Ovary (tissue), 9 donors: ENCODE results near the gene ATP8B4. TPM values are rescaled to one million over a fixed set of nuclear protein-coding genes. Genes with fewer than 3 reads are reported as not detected.

Experiments
- DNase-seq, 5 donors: peaks; one replicate each; pipeline ENCODE4 v3.0.0-alpha.2; 2019 to 2020
- H3K27ac ChIP-seq, 2 donors: fragments of 200-600 bp; one replicate each; pipeline versions ENCODE4 v1.5.1 to v1.8.0; 2019 to 2022
- H3K27me3 ChIP-seq: fragments of 200-600 bp; one replicate; pipeline ENCODE4 v1.8.0; 2022
- H3K36me3 ChIP-seq: fragments of 200-600 bp; sonication (generic); one replicate; pipeline ENCODE4 v1.5.1; 2019
- H3K4me1 ChIP-seq: one replicate; pipeline ENCODE4 v1.8.1; 2013; ENCODE audit warnings: mild to moderate bottlenecking, moderate library complexity; ENCODE audit not compliant: insufficient read depth
- H3K4me3 ChIP-seq: fragments of 200-600 bp; sonication (generic); one replicate; pipeline ENCODE4 v1.5.1; 2017
- H3K9me3 ChIP-seq, 2 donors: fragments of 200-600 bp in 1 of 2; sonication (generic) in 1 of 2; one replicate each; pipeline versions ENCODE4 v1.5.1 to v1.8.1; 2013 to 2019; ENCODE audit warnings: mild to moderate bottlenecking in 1 of 2, moderate library complexity in 1 of 2
- CTCF ChIP-seq, 3 donors: fragments of 450-650 bp in 2 of 3; fragments of 200-600 bp in 1 of 3; IDR thresholded peaks; one replicate each; pipeline versions ENCODE4 v1.5.1 to v1.8.0; 2016 to 2022; ENCODE audit warnings: antibody characterized with exemption in 3 of 3, mild to moderate bottlenecking in 1 of 3
- EP300 ChIP-seq: sonication (generic); formaldehyde crosslinking; IDR thresholded peaks from one replicate; pipeline ENCODE4 v1.6.1; 2017; ENCODE audit warnings: antibody characterized with exemption
- POLR2A ChIP-seq: fragments of 450-650 bp; IDR thresholded peaks from one replicate; pipeline ENCODE4 v1.6.1; 2017; ENCODE audit warnings: antibody characterized with exemption, mild to moderate bottlenecking, moderate library complexity
- WGBS, 3 donors: extraction: QIAGEN DNeasy Blood & Tissue Kit in 1 of 3; methylation state at CpG; one replicate each; pipeline versions ENCODE4 v1.1.5 to v1.1.7; 2013 to 2017; 5-methylcytosine and 5-hydroxymethylcytosine counted together
- intact Hi-C, 4 donors: fragments of 100-400 bp; cut with DNase I; formaldehyde crosslinking; loops; one replicate each; pipeline versions ENCODE4 v1.11.0 to v1.15.1; 2022 to 2023
- polyA plus RNA-seq, 2 donors: library from polyadenylated mRNA; stranded (reverse); fragments of 200-250 nt in 1 of 2; fragments of 350-450 nt in 1 of 2; fragmentation: Illumina TruSeq in 1 of 2; extraction: RNeasy Lipid Tissue Mini Kit (QIAGEN cat#74804) in 1 of 2; gene quantifications; one replicate each; pipeline ENCODE4 v1.2.3, GENCODE V29; 2013 to 2014
- total RNA-seq, 7 donors: library from RNA; depleted of rRNA in 2 of 7; stranded (reverse); fragments of >200 nt in 2 of 7; fragmentation: NEBNext Ultra II Directional in 3 of 7; extraction: Animal tissue kit (Norgen Biotek cat#: 25700) in 3 of 7; gene quantifications; one replicate each; pipeline versions ENCODE4 v1.1.0 to v1.2.4, GENCODE V29; 2016 to 2023
- donor health status: DM: no; HTN: no; CAD: no; lungs with moderate emphysema.
- donor health status: DM: no; HTN: no; CAD: no.
- donor health status: Bipolar disorder and iron deficiency.
- donor health status: DM: yes; HTN: yes; CAD: no.
- donor health status: DM: no; HTN: no; CAD: no.
- donor health status: DM: yes; HTN: yes; CAD: no.

Gene ATP8B4
- total and polyA plus RNA-seq, 9 donors: 3.7 to 14.4 (median 7.1) TPM

GRCh38 chr15:49926740-49927139, 192.3 kb downstream of the ATP8B4 start:
- Histone ChIP-seq H3K27me3 (no peaks in the 10 kb centered on the region), H3K27ac (no peak overlapping the region), H3K4me3 (no peak overlapping the region), H3K4me1 (no peaks in the 10 kb centered on the region), H3K9me3 (no peaks in the 10 kb centered on the region), H3K36me3 (no peaks in the 10 kb centered on the region)
- 94 to 95% (median 95%) methylated on average over 3 of the region's 3 CpGs for WGBS, 3 donors
- no peak for DNase-seq
- no peak for TF ChIP-seq EP300
- TF ChIP-seq POLR2A: no peak
- no peak for TF ChIP-seq CTCF (IDR thresholded peaks at IDR 0.05)
- intact Hi-C loops: no loop called here

DNA sequence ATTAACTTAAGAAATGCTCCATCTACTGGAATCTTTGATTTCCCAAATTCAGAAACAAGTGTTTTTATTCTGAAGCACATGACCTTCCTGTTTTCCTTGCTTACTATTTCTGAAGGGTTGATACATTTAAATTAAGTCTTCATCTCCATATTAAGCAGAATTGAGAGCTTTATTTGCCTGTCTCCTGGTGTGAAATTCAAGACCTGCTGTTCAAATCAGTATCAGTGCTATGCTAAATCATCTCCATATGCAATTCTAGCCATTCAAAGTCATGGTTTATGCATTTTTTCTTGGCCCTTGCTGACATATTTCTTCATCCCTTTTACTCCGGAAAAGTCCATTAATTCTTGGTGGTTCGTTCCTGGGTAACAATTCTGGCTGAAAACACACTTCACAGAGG, 195.4 kb downstream of the ATP8B4 start:
- Histone ChIP-seq H3K27ac (no peak overlapping the region), H3K27me3 (no peaks in the 10 kb centered on the region), H3K4me3 (no peak overlapping the region), H3K36me3 (no peaks in the 10 kb centered on the region), H3K4me1 (no peaks in the 10 kb centered on the region), H3K9me3 (no peaks in the 10 kb centered on the region)
- DNase-seq: no peak
- 92 to 95% (median 94%) methylated on average over 2 of the region's 2 CpGs for WGBS, 3 donors
- intact Hi-C loops: no loop called here
- TF ChIP-seq POLR2A: no peak
- no peak for TF ChIP-seq EP300

DNA sequence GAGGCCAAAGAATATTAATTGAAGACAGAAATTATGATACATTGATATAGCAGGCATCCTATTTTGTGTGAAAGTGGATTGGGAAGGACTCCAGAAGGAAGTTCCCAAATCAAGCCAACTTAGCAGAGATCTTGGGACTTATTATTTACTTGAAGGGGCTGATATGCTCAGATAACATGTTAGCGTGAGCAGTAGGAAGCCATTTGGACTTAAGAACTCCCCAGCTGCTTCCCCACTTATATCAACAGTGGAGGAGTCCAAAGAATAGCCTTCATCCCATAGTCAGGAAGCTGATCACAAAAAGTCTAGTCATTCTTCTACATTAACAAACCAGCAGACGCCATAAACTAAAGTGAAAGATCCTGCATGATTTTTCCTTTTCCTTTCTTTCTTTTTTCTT, 200.0 kb downstream of the ATP8B4 start:
- 51 to 67% (median 60%) methylated on average over 2 of the region's 2 CpGs for WGBS, 3 donors
- no peak overlapping the region for H3K4me3 ChIP-seq
- no peaks in the 10 kb centered on the region for H3K9me3 ChIP-seq
- H3K27ac ChIP-seq: no peak overlapping the region
- intact Hi-C loops: no loop called here
- H3K27me3 ChIP-seq: no peaks in the 10 kb centered on the region
- TF ChIP-seq CTCF (IDR thresholded peaks at IDR 0.05) (no peak), EP300 (no peak), POLR2A (no peak)
- no peaks in the 10 kb centered on the region for H3K36me3 ChIP-seq
- H3K4me1 ChIP-seq: no peaks in the 10 kb centered on the region
- no peak for DNase-seq

DNA sequence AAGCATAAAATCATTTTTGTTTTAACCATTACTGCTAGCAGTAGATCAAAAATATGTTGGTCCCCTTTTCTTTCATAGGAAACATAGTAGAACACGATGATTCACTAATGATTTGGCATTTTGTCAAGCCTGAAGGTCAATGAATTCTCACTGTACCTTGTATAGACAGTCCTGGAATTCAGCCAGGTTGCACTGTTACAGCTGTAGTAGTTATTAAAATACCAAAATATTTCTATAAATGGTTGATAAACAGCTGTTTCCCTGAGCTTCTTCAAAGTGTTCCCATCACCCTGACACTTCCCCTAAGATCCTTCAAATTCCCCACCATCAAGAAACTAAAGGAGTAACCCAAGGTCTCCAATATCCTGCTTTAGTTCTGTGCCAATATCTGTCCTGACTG, 200.9 kb downstream of the ATP8B4 start:
- no peak for DNase-seq
- WGBS, 3 donors: 0 to 4% (median 3%) methylated on average over 1 of the region's 1 CpG
- no peaks in the 10 kb centered on the region for H3K9me3 ChIP-seq

GRCh38 chr15:49916998-49917397, 202.0 kb downstream of the ATP8B4 start:
- 50 to 64% (median 52%) methylated on average over 2 of the region's 2 CpGs for WGBS, 3 donors
- no peaks in the 10 kb centered on the region for H3K36me3 ChIP-seq

More for the DNA sequence above, 200.9 kb downstream of the ATP8B4 start:
- H3K4me3 ChIP-seq: no peak overlapping the region
- no peaks in the 10 kb centered on the region for H3K27me3 ChIP-seq
- intact Hi-C loops: no loop called here
- no peaks in the 10 kb centered on the region for H3K4me1 ChIP-seq
- no peak for TF ChIP-seq POLR2A
- TF ChIP-seq EP300: no peak
- TF ChIP-seq CTCF (IDR thresholded peaks at IDR 0.05): no peak
- H3K36me3 ChIP-seq: no peaks in the 10 kb centered on the region
- no peak overlapping the region for H3K27ac ChIP-seq

More at GRCh38 chr15:49916998-49917397, 202.0 kb downstream of the ATP8B4 start:
- no peak for TF ChIP-seq POLR2A
- no peak for TF ChIP-seq CTCF (IDR thresholded peaks at IDR 0.05)
- TF ChIP-seq EP300: no peak
- DNase-seq: no peak
- Histone ChIP-seq H3K4me3 (no peak overlapping the region), H3K9me3 (no peaks in the 10 kb centered on the region), H3K27me3 (no peaks in the 10 kb centered on the region), H3K4me1 (no peaks in the 10 kb centered on the region), H3K27ac (no peak overlapping the region)
- intact Hi-C loops: no loop called here
